ENCODE results near the gene CCDC85A. TPM values are rescaled to one million over a fixed set of nuclear protein-coding genes. Genes with fewer than 3 reads are reported as not detected.
A peak's percentile ranks its signal among the peaks of the same experiment; 100 is the strongest.

The CCDC85A gene
- total RNA-seq, 1 donor from 2014 or later = 3.6 TPM

DNA sequence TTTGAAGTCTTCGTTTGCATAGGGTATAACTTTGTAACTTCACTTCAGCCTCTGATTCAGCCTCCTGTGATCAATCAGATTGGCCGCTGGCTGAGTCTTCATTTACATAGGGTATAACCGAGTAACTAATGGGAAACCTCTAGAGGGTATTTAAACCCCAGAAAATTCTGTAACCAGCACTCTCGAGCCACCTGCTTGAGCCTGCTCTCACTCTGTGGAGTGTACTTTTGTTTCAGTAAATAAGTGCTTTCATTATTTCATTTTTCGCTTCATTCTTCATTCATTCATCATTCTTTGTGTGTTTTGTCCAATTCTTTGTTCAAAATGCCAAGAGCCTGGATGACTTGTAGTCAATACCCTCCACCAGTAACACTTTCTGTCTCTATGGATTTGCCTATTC is 56.4 kb downstream of the CCDC85A start:
- no peak for DNase-seq

DNA sequence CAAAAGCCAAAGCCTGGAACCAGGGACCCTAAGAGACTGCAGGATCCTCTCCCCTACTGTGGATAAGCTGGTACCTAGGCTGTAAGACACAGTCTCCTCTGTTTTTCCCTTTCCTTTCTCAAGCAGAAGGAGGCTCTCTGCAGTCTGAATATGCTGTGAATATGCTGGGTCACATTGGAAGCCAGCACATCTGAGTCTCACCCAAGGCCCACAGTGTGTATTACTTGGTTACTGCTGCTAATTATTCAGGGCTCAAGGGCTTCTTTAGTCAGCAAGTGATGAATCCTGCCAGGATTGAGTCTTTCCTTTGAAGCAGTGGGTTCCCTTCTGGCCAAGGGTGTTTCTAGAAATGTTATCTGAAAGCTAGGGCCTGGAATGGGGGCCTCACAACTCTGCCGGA is 60.7 kb downstream of the CCDC85A start:
- no peak for DNase-seq

DNA sequence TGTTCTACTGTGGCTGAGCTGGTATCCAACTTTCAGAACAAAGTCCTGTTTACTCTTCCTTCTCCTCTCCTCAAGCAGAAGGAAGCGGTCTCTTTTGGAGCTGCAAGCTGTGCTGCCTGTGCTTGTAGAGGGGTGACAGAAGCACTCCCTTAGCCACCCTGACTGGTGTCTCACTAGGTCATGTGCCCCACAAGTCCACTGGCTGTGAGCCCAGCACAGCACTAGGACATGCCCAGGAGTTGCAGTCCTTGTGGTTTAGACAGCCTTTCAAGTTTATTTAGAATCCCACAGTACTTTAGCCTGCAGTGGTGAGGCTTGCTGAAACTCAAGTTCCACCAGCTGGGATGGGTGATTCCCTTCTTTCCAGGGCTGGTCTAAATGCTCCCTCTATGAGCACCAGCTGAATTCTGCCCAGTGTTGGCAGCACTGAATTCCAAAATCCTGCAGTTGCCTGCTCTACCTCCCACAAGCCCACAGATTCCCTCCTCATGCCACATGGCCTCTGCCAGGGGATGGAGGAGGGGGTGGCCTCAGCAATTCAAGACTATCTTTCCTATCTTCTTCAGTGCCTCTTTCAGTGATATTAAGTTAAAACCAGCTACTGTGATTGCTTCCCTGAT is 61.2 kb downstream of the CCDC85A start:
- DNase-seq = no peak

DNA sequence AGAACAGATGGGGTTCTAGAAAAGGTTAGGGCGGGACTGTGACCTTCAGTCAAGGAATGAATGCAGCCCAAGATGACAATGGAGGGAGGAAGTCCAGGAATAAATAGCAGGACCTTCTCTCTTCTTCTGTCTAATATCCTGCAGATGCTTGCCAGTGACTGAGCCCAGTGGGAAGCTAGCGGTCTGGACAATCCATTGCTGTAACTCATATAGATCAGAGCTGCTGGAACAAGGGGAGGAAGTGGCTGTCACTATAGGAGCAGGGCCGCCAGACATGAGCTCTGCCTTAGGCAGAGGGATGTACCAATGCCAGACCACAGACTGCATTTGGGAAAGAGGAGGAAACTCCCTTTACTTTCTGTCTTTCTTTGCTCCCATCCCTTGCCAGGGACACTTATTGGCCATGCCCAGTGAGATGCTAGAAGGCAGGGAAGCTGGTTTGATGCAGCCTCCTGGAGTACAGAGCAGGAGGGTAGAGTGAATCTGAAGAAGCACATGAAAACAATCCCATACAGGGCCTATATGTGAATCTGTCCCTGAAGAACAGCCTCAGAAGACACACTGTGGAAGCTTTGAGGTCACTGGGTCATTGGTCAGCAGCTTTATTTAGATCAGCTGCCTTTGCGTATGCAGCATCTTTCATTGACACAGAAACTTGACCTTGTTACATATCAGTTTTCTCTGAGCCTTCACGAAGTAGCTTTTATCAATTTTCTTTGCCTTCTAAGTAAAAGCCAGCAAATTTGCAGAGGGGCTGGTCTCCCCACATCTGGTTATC is 65.4 kb downstream of the CCDC85A start:
- DNase-seq = no peak

DNA sequence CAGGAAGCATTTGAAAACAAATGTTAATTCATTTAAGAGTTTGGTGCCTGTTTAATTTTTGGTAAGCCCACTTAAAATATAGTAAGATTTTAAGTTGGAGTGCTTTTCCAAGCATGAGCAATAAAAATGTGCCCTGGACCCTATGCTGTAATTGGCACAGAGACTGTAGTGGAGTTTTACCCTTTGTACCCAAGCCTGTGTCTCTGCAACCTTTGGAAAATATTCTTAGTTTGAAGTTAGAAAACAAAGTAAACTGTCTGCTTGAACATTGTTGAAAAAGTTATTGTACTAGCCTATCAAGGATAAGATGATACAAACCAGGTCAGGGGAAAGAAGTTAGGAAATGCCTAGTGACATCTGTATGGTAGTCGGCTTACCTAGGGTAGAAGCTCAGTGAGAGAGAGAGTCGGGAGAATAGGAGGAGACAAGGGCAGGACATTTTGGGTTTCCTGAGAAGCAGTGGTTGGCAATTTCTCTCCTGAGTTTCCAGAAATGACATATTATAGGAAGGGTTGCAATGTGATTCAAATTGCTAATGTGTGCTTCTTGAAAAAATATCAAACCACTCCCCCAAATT is 66.5 kb downstream of the CCDC85A start:
- no peak for DNase-seq

DNA sequence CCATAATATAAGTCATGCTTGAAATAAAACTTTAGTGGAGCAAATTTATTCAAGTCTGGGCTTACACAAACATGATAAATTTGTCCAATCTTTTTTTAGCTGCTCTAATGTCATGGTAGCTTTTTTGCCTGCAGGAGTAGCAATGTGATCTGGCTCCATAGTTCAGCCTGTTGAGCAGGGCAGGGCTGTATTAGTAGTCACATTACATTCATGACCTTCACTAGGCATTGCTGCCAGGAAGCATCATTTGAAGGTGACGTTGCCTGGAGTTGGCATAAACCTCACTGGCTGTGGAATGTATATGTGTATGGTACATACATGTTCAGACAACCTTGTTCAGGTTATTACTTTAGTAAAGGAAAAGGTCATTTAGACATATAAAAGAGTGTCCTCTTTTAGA is 76.6 kb downstream of the CCDC85A start:
- no peak for DNase-seq

DNA sequence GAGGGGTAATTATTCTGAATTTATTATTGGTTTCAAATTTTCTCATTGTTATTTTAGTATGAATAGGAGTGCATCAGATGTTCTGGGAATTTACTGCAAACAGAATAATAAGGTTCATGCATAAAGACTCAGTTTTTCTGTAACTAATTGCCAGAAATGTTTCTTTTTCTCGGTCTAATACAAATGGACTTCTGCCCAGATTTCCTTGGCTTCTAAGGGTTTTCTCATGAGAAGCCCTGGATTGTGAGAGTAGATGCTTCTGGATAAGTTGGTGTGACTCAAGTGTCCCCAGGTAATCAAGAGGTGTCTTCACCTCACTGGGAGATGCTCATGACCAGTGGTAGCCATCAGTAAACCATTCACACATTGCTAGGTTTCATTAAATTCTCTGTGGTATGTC is 78.5 kb downstream of the CCDC85A start:
- DNase-seq = no peak

DNA sequence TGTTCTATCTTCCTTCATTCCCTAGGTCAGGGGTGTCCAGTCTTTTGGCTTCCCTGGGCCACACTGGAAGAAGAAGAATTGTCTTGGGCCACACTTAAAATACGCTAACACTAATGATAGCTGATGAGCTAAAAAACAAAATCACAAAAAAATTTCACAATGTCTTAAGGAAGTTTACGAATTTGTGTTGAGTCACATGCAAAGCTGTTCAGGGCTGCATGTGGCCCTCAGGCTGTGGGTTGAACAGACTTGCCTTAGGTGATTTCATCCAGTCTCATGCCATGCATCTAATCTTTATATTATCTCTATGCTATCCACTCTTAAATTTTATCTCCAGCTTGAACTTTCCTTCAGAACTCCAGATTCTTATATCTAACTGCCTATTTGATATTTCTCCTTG is 80.1 kb downstream of the CCDC85A start:
- DNase-seq = no peak

DNA sequence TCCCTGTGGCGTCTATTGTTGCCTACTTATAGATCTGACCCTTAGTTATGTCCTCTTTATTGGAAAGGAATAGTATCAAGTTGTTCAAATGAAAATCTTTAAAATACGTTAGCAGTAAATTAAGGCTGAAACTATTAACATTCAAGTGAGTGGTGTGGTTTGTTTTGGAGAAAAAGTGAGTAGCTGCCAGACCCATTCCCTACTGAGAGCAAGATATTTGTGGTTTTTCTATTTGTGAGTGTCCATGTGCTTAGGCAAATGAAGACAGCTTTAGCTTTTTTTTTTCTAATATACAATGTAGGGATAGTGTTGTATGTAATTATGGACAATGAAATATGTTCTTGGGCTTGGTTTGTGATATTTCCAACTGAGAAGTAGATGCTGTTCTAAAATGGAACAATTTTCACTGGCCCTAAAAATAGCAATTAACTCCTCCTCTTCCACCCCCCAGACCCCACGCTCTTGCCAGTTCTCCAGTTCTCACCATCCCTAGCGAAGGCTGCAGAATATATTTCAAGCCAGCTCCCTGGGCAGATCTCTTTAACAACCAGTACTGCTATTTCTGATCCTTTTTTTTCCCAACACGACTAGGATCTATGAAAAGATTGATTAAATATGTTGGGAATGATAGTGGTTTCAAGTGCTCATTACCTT is 83.1 kb downstream of the CCDC85A start:
- no peak for DNase-seq

DNA sequence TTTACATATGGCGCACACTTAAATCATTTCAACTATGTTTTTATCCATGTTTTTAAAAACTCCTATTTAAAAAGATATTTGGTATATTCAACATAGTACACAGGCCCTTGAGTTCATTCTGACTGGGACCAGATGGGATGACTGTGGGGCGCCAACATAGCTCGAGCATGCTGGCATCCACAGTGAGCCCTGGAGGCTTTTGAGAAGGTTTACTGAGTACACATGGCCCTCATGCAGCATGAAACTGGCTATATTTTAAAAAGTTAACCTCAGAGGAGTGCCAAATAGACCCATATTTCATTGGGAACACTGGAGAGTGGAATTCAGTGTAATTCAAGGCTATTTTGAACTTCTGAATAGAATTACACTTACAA is 83.6 kb downstream of the CCDC85A start:
- no peak for DNase-seq

DNA sequence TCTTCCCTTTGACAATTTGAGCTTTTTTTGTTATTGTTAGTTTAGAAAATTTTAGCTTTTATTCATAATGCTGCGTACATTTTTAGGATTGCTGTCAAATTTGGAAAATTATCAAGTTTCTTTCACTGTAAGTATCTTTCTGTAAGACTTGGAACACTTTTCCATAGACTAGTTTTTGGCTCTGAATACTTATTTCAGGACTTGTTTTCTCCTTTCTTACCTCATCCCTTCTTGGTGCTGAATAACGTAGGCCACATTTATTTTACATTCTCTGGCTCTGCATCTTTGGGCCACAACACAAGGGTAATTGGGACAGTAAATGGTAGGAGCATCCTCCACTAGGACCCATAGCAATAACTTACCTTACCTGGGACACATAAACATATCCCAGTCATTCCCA is 85.1 kb downstream of the CCDC85A start:
- DNase-seq = peak; percentile 6

DNA sequence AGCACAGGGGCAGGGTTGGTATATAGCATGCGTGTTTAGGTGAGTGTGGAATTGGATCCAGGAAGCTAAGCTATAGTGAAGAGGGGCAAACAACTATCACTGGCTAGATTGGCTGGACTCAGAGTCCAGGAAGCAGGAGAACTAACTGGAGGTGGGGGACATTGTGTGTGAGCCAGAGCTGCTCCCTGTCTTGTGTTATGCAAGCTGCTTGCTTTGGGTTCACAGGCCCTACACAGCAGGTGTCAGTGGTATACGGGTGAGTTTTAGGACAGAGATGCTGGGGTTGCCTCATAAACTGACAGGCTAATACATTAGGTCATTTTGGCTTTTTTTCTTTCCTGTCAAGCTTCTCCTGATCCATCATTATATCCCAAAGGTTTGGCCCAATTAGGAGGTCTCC is 87.5 kb downstream of the CCDC85A start:
- DNase-seq = no peak

DNA sequence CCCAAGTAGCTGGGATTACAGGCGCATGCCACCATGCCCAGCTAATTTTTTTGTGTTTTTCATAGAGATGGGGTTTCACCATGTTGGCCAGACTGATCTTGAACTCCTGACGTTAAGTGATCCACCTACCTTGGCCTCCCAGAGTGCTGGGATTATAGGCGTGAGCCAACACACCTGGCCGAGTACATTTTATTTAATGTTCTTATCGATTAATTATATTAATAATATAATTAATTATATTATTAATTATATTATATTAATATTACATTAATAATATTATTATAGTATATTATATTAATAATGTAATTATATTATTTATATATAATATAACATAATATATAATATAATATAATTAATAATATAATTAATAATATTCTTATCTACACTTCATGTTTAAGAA is 101.4 kb downstream of the CCDC85A start:
- no peak for DNase-seq

DNA sequence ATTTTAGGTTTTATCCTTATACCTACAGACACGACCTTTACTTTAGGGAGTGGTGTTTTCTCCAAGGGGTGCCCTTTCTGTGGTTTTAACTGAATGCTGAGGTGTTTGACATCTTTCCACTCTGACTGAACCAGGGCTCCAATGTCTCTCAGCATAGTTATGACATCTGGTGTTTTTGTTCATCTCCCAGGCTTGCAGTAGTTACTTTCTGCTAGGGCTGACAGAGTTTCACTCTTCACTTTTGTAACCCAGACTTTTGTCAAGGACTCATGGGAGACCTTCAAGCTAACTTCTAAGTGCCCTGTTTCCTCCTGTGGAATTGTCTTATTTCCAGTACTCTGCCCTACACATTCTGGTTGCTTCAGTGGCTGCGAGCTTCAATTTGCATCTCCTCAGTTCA is 103.1 kb downstream of the CCDC85A start:
- DNase-seq = no peak

DNA sequence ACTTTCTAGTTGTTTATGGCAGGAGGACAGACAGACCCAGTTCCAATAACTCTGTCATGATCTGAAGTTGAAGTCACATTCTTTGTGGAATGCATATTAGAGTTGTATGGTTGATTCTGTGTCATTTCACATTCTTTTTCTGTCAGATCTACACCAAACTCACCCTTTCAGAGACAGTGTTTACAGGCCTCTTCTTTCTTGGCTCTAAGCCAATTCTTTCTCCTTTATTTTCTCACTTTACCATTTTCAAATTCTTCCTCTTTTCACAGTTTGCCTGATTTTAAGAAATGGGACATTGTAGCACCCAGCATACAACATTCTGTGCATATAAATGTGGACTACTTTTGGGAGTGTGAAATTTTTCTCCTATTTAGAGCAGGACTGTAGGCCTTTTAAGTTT is 103.7 kb downstream of the CCDC85A start:
- no peak for DNase-seq

DNA sequence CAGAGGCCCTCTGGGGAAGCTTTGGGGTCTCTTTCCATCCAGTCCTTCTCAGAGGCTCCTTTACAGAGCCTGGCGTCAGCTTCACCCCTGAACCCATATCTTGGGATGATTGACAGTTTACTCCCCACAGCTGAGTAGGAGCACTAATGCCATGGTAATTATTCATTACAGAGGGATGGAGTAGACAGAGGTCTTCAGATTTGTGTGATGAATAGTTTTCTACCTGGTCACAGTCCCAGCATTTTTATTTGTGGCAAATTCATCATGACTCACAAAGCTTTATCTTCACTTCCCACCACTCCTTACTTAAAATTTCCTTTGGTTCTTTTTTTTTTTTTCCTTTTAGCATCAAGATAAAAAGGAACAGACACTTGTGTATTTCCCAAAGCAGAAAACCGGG is 104.2 kb downstream of the CCDC85A start:
- DNase-seq = no peak

DNA sequence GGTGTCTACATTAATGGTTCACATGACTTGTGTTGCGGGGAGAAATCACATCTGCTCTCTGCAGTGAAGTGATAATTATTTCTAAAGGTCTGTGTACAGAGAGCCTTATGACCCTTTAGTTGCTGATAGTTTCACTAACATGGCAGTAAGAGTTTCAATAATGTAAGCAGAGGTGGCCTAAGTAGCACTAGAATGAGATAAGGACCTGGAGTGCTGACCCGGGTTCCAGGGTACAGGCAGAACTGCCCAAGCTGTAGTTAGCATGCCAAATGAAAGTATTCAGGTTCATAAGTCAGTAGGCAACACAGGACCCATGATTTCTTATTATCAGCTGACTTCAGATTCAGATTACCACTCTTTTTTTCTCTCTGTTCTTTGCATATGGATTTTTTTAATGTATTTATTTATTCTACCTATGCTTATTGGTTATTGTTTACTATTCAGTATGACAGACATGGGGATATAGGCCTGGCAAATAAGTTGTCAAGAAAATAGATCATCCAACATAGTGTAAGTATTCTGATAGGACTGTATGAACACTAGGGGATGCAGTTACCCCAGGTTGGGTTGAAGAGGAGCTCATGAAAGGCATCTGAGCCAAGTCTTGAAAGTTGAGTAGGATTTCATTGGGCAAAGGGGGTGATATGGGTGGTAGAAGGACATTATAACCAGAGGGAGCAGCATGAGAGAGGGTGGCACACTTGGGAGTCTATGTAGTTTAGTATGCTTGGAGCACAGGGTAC is 105.2 kb downstream of the CCDC85A start:
- no peak for DNase-seq

DNA sequence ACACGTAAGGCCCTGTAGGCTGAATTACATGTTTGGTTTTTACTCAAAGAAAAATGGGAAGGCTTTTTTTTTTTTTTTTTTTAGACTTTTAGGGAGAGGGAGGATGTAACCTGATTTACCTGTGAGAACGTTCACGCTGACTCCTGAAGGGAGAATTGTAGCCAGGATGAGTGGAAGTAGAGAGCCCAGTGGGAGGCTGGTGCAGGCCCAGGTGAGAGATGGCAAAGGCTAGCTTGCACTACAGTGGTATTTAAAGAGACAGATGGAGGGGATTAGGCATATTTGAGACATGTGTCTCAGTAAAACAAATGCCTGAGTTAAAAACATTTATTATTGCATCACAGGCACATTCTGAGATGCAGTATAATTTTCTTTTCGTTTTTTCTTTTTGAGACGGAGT is 107.9 kb downstream of the CCDC85A start:
- DNase-seq = no peak

DNA sequence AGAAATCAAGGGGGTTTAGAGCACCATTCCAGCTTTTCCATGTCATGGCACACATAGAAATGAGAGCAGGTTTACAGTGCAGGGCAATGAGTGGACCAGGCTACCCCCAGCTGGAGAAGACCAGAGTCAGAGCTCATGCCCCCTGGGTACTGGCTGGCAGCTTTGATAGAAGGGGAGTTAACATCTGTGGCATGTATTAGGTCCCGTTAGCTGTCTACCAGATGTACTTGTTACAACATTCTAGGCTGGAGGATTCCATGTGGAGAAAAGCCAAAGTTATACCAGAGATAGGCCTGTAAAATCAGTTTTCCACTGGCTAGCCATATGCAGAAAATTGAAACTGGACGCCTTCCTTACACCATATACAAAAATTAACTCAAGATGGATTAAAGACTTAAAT is 109.2 kb downstream of the CCDC85A start:
- no peak for DNase-seq

DNA sequence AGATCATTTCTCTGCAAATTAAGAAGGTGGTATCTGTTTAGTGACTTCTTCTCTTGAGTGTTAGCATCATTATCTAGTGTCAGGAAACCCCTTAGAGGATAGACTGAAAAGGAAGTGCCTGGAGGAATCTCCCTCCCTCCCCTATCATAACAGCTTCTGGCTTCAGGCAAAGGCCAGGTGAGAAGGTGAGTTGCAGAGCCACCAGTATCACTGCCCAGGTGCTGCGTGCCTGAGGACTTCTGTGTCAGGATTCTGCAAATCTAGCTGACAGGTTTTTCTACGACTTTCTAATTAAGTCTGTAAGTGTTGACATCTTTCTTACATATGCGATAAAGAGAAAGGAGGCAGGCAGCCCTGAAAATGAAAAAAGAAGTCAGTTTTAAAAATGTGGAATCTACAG is 111.9 kb downstream of the CCDC85A start:
- DNase-seq = no peak

DNA sequence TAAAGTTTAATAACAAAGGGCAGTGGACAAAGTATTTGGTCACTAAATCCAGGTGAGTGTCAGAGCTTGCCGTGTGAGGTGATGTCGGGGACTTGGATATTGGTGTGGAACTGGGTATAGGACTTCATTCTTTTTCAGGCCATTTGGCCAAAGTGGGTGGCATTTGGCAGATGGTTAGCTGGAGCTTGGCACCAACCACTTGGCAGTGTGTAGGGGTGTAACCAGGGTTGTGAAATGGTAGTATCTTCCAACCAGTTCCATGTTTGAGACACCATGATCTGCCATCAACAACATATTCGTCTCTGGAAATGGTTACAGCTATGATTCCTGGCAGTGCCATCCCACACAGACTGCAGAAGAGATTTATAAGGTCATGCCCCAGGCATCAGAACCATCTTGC is 113.9 kb downstream of the CCDC85A start:
- DNase-seq = no peak

DNA sequence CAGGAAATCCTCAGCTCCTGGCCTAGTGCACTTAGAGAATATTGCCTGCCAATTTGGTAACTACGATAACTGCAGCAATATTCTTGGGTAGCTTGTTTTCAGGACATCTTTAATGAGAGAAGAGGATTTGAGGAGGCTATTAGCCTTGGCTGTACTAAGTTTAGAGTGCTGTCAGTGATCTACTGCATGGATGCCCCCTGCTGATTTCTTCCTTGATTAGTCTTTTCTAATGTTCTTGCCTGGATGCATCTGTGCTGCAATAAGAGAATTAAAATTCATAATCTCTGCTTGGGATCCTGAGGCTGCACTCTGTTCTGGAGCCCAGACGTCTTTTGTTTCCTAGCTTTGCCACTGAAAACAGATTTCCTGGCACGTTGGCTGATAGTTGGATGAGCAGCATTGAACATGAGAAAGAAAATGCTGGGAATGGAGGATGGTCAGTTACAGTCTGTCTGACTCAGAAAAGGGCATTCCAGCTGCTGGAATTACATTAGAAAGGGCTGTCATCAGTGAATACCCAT is 115.4 kb downstream of the CCDC85A start:
- no peak for DNase-seq
